ENCODE results near the gene CLMP.

The CLMP gene

GRCh38 chr11:123047947-123048293, 147.1 kb downstream of the CLMP start:
- no peak overlapping the region for H2AFZ ChIP-seq (ENCODE audit: low read length)
- no peak overlapping the region for H3K4me2 ChIP-seq (ENCODE audit: low read length)
- no peak overlapping the region for H3K4me3 ChIP-seq (ENCODE audit: low read depth, low read length, poor library complexity, severe bottlenecking)
- no peaks in the 10 kb centered on the region for H3K9me2 ChIP-seq (ENCODE audit: low read depth, low read length)
- no peaks in the 10 kb centered on the region for H3K4me1 ChIP-seq (ENCODE audit: insufficient read depth, low read length, severe bottlenecking)
- no peaks in the 10 kb centered on the region for H3K9me3 ChIP-seq (ENCODE audit: low read length)
- H3K9ac ChIP-seq (ENCODE audit: low read length): no peak overlapping the region
- no peak overlapping the region for H3K27ac ChIP-seq (ENCODE audit: low read depth, low read length, poor library complexity, severe bottlenecking)
- H3F3A ChIP-seq (ENCODE audit: insufficient read depth, low read length): no peaks in the 10 kb centered on the region
- H3K27me3 ChIP-seq (ENCODE audit: insufficient read depth, low read length): no peaks in the 10 kb centered on the region
- no peaks in the 10 kb centered on the region for H3K36me3 ChIP-seq (ENCODE audit: insufficient read depth, low read length)
- no peaks in the 10 kb centered on the region for H4K20me1 ChIP-seq (ENCODE audit: insufficient read depth, low read length)
- H3K79me2 ChIP-seq (ENCODE audit: insufficient read depth, low read length): no peaks in the 10 kb centered on the region
- TF ChIP-seq EZH2 (IDR thresholded peaks at IDR 0.05; ENCODE audit: borderline replicate concordance, low read length) (no peak), CTCF (IDR thresholded peaks at IDR 0.05; ENCODE audit: low read length) (no peak)

DNA sequence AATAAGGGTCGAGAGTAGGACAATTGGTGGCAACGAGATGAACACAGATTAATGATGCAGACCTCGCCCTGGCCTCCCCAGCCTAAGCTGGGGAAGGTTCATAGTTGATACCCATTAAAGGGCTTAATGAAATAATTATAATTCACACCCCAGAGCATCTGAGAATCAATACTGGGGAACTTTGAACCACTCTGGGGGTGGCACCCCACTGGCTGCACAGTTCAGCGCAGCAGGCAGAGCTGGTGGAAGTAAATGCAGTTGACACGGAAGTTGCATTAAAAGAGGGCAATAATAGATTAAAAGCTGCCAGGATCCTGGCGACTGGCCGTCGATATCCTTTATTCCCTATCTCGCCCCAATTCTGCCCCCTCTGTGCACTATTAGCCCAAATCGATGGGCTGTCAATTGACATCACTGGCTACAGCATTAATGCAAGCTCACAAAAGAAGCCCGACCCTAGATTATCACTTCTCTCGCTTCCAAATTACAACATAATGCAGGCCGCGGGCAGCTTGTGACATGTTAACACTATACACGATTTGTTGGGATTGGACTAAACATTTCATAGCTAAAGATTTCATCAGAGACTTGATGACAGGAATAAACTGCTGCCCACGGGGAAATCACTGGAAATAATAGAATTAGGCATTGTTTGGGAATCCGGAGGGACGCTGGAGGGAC, 147.6 kb downstream of the CLMP start:
- Histone ChIP-seq H3F3A (ENCODE audit: insufficient read depth, low read length) (no peaks in the 10 kb centered on the region), H3K79me2 (ENCODE audit: insufficient read depth, low read length) (no peaks in the 10 kb centered on the region), H3K9me3 (ENCODE audit: low read length) (no peaks in the 10 kb centered on the region), H3K9ac (ENCODE audit: low read length) (no peak overlapping the region), H3K27me3 (ENCODE audit: insufficient read depth, low read length) (no peaks in the 10 kb centered on the region), H3K27ac (ENCODE audit: low read depth, low read length, poor library complexity, severe bottlenecking) (no peak overlapping the region), H2AFZ (ENCODE audit: low read length) (no peak overlapping the region), H3K9me2 (ENCODE audit: low read depth, low read length) (no peaks in the 10 kb centered on the region), H3K4me1 (ENCODE audit: insufficient read depth, low read length, severe bottlenecking) (no peaks in the 10 kb centered on the region), H3K4me2 (ENCODE audit: low read length) (no peak overlapping the region), H3K4me3 (ENCODE audit: low read depth, low read length, poor library complexity, severe bottlenecking) (no peak overlapping the region), H3K36me3 (ENCODE audit: insufficient read depth, low read length) (no peaks in the 10 kb centered on the region), H4K20me1 (ENCODE audit: insufficient read depth, low read length) (no peaks in the 10 kb centered on the region)
- TF ChIP-seq EZH2 (IDR thresholded peaks at IDR 0.05; ENCODE audit: borderline replicate concordance, low read length): no peak
- no peak for TF ChIP-seq CTCF (IDR thresholded peaks at IDR 0.05; ENCODE audit: low read length)

- H3F3A ChIP-seq (ENCODE audit: insufficient read depth, low read length): no peaks in the 10 kb centered on the region
- TF ChIP-seq CTCF (IDR thresholded peaks at IDR 0.05; ENCODE audit: low read length): no peak
- no peak for TF ChIP-seq EZH2 (IDR thresholded peaks at IDR 0.05; ENCODE audit: borderline replicate concordance, low read length)
- H3K27ac ChIP-seq (ENCODE audit: low read depth, low read length, poor library complexity, severe bottlenecking): no peak overlapping the region
- no peaks in the 10 kb centered on the region for H3K4me1 ChIP-seq (ENCODE audit: insufficient read depth, low read length, severe bottlenecking)
- no peaks in the 10 kb centered on the region for H3K9me2 ChIP-seq (ENCODE audit: low read depth, low read length)
- H3K9ac ChIP-seq (ENCODE audit: low read length): no peak overlapping the region
- H3K79me2 ChIP-seq (ENCODE audit: insufficient read depth, low read length): no peaks in the 10 kb centered on the region
- H3K4me3 ChIP-seq (ENCODE audit: low read depth, low read length, poor library complexity, severe bottlenecking): no peak overlapping the region
- no peaks in the 10 kb centered on the region for H3K9me3 ChIP-seq (ENCODE audit: low read length)
- H3K27me3 ChIP-seq (ENCODE audit: insufficient read depth, low read length): no peaks in the 10 kb centered on the region
- H4K20me1 ChIP-seq (ENCODE audit: insufficient read depth, low read length): no peaks in the 10 kb centered on the region
- no peak overlapping the region for H3K4me2 ChIP-seq (ENCODE audit: low read length)
- no peak overlapping the region for H2AFZ ChIP-seq (ENCODE audit: low read length)
- H3K36me3 ChIP-seq (ENCODE audit: insufficient read depth, low read length): no peaks in the 10 kb centered on the region
Measured at GRCh38 chr11:123046473-123047259, 148.4 kb downstream of the CLMP start.
